ENCODE measurements around the gene LRRN2. TPM values are rescaled to one million over a fixed set of nuclear protein-coding genes. Genes with fewer than 3 reads are reported as not detected.

The LRRN2 gene
- total and polyA plus RNA-seq, 9 of the 15 experiments (the other 6 are each of a cell fraction or from before 2014, with no cell fraction given) = 0.05 TPM; not detected in 8

DNA sequence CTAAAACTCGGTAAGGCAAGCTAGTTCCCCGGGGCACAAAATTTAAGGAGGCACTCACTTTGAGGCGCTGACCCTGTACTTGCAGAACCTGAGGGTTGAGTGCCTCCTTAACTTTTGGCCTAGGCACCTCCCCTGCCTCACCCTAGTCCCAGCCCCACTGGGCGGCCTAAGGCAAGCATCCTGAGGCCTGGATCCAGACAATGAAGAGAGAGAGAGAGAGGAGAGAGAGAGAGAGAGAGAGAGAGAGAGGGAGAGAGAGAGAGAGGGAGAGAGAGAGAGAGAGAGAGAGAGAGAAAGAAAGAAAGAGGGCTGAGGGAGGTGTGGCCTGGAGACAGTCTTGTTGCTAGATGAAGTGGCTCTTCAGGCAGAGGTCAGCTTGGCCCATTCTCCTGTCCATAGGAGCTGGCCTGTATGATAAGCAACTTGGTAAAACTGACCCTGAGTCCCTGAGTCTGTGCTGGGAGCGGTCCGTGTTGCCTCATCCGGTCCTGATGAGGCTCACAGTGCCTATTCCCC, 7.4 kb upstream of the LRRN2 start (continued):
- TF ChIP-seq, protein P1, sequence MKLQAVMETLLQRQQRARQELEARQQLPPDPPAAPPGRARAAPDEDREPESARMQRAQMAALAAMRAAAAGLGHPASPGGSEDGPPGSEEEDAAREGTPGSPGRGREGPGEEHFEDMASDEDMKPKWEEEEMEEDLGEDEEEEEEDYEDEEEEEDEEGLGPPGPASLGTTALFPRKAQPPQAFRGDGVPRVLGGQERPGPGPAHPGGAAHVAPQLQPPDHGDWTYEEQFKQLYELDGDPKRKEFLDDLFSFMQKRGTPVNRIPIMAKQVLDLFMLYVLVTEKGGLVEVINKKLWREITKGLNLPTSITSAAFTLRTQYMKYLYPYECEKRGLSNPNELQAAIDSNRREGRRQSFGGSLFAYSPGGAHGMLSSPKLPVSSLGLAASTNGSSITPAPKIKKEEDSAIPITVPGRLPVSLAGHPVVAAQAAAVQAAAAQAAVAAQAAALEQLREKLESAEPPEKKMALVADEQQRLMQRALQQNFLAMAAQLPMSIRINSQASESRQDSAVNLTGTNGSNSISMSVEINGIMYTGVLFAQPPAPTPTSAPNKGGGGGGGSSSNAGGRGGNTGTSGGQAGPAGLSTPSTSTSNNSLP (IDR thresholded peaks at IDR 0.05; ENCODE audit: borderline replicate concordance, low read depth, low read length) = no peak
- TF ChIP-seq SMARCA5 (IDR thresholded peaks at IDR 0.05) = peak; percentile 57; the same call in 1 of the 2 replicates
- no peak for TF ChIP-seq MAFF (IDR thresholded peaks at IDR 0.05; ENCODE audit: low read length)
- TF ChIP-seq, protein P2, sequence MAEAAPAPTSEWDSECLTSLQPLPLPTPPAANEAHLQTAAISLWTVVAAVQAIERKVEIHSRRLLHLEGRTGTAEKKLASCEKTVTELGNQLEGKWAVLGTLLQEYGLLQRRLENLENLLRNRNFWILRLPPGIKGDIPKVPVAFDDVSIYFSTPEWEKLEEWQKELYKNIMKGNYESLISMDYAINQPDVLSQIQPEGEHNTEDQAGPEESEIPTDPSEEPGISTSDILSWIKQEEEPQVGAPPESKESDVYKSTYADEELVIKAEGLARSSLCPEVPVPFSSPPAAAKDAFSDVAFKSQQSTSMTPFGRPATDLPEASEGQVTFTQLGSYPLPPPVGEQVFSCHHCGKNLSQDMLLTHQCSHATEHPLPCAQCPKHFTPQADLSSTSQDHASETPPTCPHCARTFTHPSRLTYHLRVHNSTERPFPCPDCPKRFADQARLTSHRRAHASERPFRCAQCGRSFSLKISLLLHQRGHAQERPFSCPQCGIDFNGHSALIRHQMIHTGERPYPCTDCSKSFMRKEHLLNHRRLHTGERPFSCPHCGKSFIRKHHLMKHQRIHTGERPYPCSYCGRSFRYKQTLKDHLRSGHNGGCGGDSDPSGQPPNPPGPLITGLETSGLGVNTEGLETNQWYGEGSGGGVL (CRISPR knock-in tag; IDR thresholded peaks at IDR 0.05) = no peak
- no peak for TF ChIP-seq HDAC8 (tag; IDR thresholded peaks at IDR 0.05)
- no peak for TF ChIP-seq PURB (CRISPR knock-in tag; IDR thresholded peaks at IDR 0.05; ENCODE audit: low read depth)
- TF ChIP-seq RAD21 (CRISPR knock-in tag; conservative IDR thresholded peaks at IDR 0.05 in 1 of 2, IDR thresholded peaks at IDR 0.05 in 1 of 2) = no peak; a peak in 1 of 4 replicates
- no peak for TF ChIP-seq POLR2B (IDR thresholded peaks at IDR 0.05; ENCODE audit: low read depth, partially characterized antibody)
- TF ChIP-seq, protein P3, sequence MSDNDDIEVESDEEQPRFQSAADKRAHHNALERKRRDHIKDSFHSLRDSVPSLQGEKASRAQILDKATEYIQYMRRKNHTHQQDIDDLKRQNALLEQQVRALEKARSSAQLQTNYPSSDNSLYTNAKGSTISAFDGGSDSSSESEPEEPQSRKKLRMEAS (CRISPR knock-in tag; IDR thresholded peaks at IDR 0.05) = no peak
- no peak for TF ChIP-seq STAT5A (IDR thresholded peaks at IDR 0.05; ENCODE audit: borderline replicate concordance, low read length)
- TF ChIP-seq, protein P4, sequence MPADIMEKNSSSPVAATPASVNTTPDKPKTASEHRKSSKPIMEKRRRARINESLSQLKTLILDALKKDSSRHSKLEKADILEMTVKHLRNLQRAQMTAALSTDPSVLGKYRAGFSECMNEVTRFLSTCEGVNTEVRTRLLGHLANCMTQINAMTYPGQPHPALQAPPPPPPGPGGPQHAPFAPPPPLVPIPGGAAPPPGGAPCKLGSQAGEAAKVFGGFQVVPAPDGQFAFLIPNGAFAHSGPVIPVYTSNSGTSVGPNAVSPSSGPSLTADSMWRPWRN (IDR thresholded peaks at IDR 0.05; ENCODE audit: low read depth) = no peak
- TF ChIP-seq SMARCE1 (IDR thresholded peaks at IDR 0.05) = 0 out of 2 replicates have a peak, but pooled peaks have one; percentile 51
- TF ChIP-seq MECOM (CRISPR knock-in tag; IDR thresholded peaks at IDR 0.05) = peak; percentile 85
- TF ChIP-seq ZNF133 (CRISPR knock-in tag; IDR thresholded peaks at IDR 0.05) = no peak
- TF ChIP-seq, protein P5, sequence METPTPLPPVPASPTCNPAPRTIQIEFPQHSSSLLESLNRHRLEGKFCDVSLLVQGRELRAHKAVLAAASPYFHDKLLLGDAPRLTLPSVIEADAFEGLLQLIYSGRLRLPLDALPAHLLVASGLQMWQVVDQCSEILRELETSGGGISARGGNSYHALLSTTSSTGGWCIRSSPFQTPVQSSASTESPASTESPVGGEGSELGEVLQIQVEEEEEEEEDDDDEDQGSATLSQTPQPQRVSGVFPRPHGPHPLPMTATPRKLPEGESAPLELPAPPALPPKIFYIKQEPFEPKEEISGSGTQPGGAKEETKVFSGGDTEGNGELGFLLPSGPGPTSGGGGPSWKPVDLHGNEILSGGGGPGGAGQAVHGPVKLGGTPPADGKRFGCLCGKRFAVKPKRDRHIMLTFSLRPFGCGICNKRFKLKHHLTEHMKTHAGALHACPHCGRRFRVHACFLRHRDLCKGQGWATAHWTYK (CRISPR knock-in tag; IDR thresholded peaks at IDR 0.05) = peak; percentile 32; the same call in 1 of the 2 replicates
- no peak for TF ChIP-seq CBX1 (IDR thresholded peaks at IDR 0.05; ENCODE audit: low read depth)
- peak; percentile 10; the same call in 1 of the 2 replicates for TF ChIP-seq L3MBTL2 (IDR thresholded peaks at IDR 0.05)
- peak; percentile 60; the same call in 1 of the 2 replicates for TF ChIP-seq RFX1 (IDR thresholded peaks at IDR 0.05)
- TF ChIP-seq CC2D1A (IDR thresholded peaks at IDR 0.05) = no peak
- 0 out of 2 replicates have a peak, but pooled peaks have one; percentile 69 for TF ChIP-seq SMARCA4 (IDR thresholded peaks at IDR 0.05)
- TF ChIP-seq FOXK2 (conservative IDR thresholded peaks at IDR 0.05 in 1 of 2, IDR thresholded peaks at IDR 0.05 in 1 of 2; ENCODE audit: low read depth in 2 of 2) = peak; percentile 66 to 67; a peak in 3 of 4 replicates
- peak; percentile 43; the same call in 1 of the 2 replicates for TF ChIP-seq TRIM28 (IDR thresholded peaks at IDR 0.05)
- no peak for TF ChIP-seq MEF2A (IDR thresholded peaks at IDR 0.05; ENCODE audit: control insufficient read depth, low read depth, low read length)
- peak; percentile 97 for TF ChIP-seq ELF4 (CRISPR knock-in tag; IDR thresholded peaks at IDR 0.05)
- TF ChIP-seq RCOR1 (IDR thresholded peaks at IDR 0.05; ENCODE audit: borderline replicate concordance in 1 of 2, low read depth in 2 of 2, low read length in 2 of 2) = peak in 1 of 2 experiments; percentile 87; a peak in 2 of 4 replicates

All from K562 (cell line).